ENCODE data around the gene ANTKMT. TPM values are rescaled to one million over a fixed set of nuclear protein-coding genes. Genes with fewer than 3 reads are reported as not detected.

Gene ANTKMT
- total and polyA plus RNA-seq, 10 donors: 28.6 to 77.2 (median 38.7) TPM

GRCh38 chr16:680967-681745 is 39.8 kb upstream of the ANTKMT start:
- H3K4me1 ChIP-seq: peaks cover 30 to 83% (median 70%) of the 10 kb centered on the region in 6 donors
- peak; percentile 82 for DNase-seq
- 47 to 90% (median 52%) methylated on average over 26 to 44 of the region's 44 CpGs for WGBS, 5 donors
- peaks cover 0 to 20% (median 10%) of the 10 kb centered on the region in 7 donors for H3K27me3 ChIP-seq (replicated peaks in 1 of 7)
- H3K4me3 ChIP-seq: peak overlapping the region; percentile 65 to 93 (median 76)
- H3K9me3 ChIP-seq: no peaks in the 10 kb centered on the region
- H3K27ac ChIP-seq: peak overlapping the region; percentile 64 to 97 (median 92)
- intact Hi-C loops (cut with DNase I; ENCODE audit: low total_unique reads): no loop called here
- peaks cover 0 to 35% (median 19%) of the 10 kb centered on the region in 6 donors for H3K36me3 ChIP-seq
- TF ChIP-seq POLR2A (IDR thresholded peaks at IDR 0.05) (no peak), POLR2AphosphoS5 (IDR thresholded peaks at IDR 0.05) (peak in 2 of 3 donors; percentile 31 to 66)

GRCh38 chr16:681746-682427 is 39.1 kb upstream of the ANTKMT start:
- Histone ChIP-seq H3K9me3 (no peaks in the 10 kb centered on the region), H3K4me3 (peak overlapping the region in 3 of 8 donors; percentile 73 to 86 (median 77)), H3K27ac (peak overlapping the region in 2 of 8 donors; percentile 95 to 97), H3K36me3 (peaks cover 0 to 43% (median 25%) of the 10 kb centered on the region in 6 donors), H3K4me1 (peaks cover 30 to 84% (median 70%) of the 10 kb centered on the region in 6 donors), H3K27me3 (replicated peaks in 1 of 7) (peaks cover 0 to 13% (median 4%) of the 10 kb centered on the region in 7 donors)
- no peak for TF ChIP-seq POLR2A (IDR thresholded peaks at IDR 0.05)
- TF ChIP-seq POLR2AphosphoS5 (IDR thresholded peaks at IDR 0.05): peak in 1 of 3 donors; percentile 36
- no peak for DNase-seq
- 78 to 86% (median 79%) methylated on average over 15 to 28 of the region's 28 CpGs for WGBS, 5 donors
- intact Hi-C loops (cut with DNase I; ENCODE audit: low total_unique reads): no loop called here

GRCh38 chr16:682493-683395 is 38.2 kb upstream of the ANTKMT start:
- peaks cover 0 to 51% (median 32%) of the 10 kb centered on the region in 6 donors for H3K36me3 ChIP-seq
- peak overlapping the region in 4 of 8 donors; percentile 73 to 93 (median 83) for H3K4me3 ChIP-seq
- no peaks in the 10 kb centered on the region for H3K9me3 ChIP-seq
- peak overlapping the region in 1 of 8 donors; percentile 90 for H3K27ac ChIP-seq
- WGBS, 5 donors: 83 to 93% (median 89%) methylated on average over 35 to 36 of the region's 36 CpGs
- peaks cover 30 to 81% (median 68%) of the 10 kb centered on the region in 6 donors for H3K4me1 ChIP-seq
- TF ChIP-seq POLR2AphosphoS5 (IDR thresholded peaks at IDR 0.05) (peak in 1 of 3 donors; percentile 17), POLR2A (IDR thresholded peaks at IDR 0.05) (no peak), CTCF (IDR thresholded peaks at IDR 0.05 in 8 of 11, conservative IDR thresholded peaks at IDR 0.05 in 3 of 11) (no peak)
- intact Hi-C loops (cut with DNase I; ENCODE audit: low total_unique reads): no loop called here
- no peak for DNase-seq
- peaks cover 0 to 4% (median 0%) of the 10 kb centered on the region in 7 donors for H3K27me3 ChIP-seq (replicated peaks in 1 of 7)

- H3K9me3 ChIP-seq: no peaks in the 10 kb centered on the region
- H3K27me3 ChIP-seq (replicated peaks in 1 of 7): no peaks in the 10 kb centered on the region
- TF ChIP-seq CTCF (IDR thresholded peaks at IDR 0.05 in 8 of 11, conservative IDR thresholded peaks at IDR 0.05 in 3 of 11) (no peak), POLR2AphosphoS5 (IDR thresholded peaks at IDR 0.05) (peak in 1 of 3 donors; percentile 31)
- peaks cover 0 to 56% (median 32%) of the 10 kb centered on the region in 6 donors for H3K36me3 ChIP-seq
- H3K4me3 ChIP-seq: peak overlapping the region; percentile 56 to 93 (median 74)
- DNase-seq: no peak
- H3K27ac ChIP-seq: peak overlapping the region; percentile 71 to 93 (median 86)
- 24 to 41% (median 26%) methylated on average over 18 to 57 of the region's 57 CpGs for WGBS, 5 donors
- H3K4me1 ChIP-seq: peaks cover 30 to 87% (median 73%) of the 10 kb centered on the region in 6 donors
- intact Hi-C loops (cut with DNase I; ENCODE audit: low total_unique reads): no loop called here
Measured at GRCh38 chr16:683396-684070, 37.4 kb upstream of the ANTKMT start.
